ENCODE results near the gene SLC32A1. TPM values are rescaled to one million over a fixed set of nuclear protein-coding genes. Genes with fewer than 3 reads are reported as not detected.

SLC32A1 gene
- total RNA-seq, 1 donor, result not detected

DNA sequence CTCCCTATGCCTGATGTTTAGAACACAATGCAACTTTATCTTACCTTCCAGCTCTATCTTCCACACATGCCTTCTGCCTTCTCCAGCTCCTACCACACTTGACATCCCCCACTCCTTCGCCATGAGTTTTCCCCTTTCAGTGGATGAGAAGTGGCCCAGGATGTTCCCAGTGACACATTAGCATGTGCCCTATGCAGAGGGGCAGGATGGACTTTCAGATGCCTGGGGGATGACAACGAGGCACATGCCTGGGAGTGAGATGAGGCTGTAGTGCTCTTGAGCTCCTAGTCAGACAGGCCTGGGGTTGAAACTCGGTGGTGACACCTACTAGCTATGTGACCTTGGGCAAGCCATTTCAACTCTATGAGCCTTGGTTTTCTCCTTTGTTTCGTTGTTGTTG is 20.1 kb upstream of the SLC32A1 start:
- Histone ChIP-seq H3K9me3 (ENCODE audit: low read depth, low read length) (no peaks in the 10 kb centered on the region), H3K4me1 (ENCODE audit: insufficient read depth, low read length) (no peaks in the 10 kb centered on the region), H3K4me2 (ENCODE audit: insufficient read depth, low read length) (no peak overlapping the region), H3K27ac (ENCODE audit: low read depth, low read length) (no peak overlapping the region), H3K36me3 (ENCODE audit: insufficient read depth, low read length) (no peaks in the 10 kb centered on the region), H3K27me3 (ENCODE audit: insufficient read depth, low read length) (peaks cover 11% of the 10 kb centered on the region), H3K79me2 (ENCODE audit: insufficient read depth, low read length) (no peaks in the 10 kb centered on the region), H4K20me1 (ENCODE audit: insufficient read depth, low read length) (no peaks in the 10 kb centered on the region), H3K4me3 (ENCODE audit: insufficient read depth, low read length) (no peak overlapping the region), H2AFZ (ENCODE audit: low read length) (no peak overlapping the region)
- TF ChIP-seq CTCF (IDR thresholded peaks at IDR 0.05; ENCODE audit: extremely low read depth, low read depth, low read length), result no peak
- DNase-seq (ENCODE audit: insufficient read length, low spot score, missing footprints), result no peak

GRCh38 chr20:38706509-38706908 is 17.8 kb upstream of the SLC32A1 start:
- DNase-seq (ENCODE audit: insufficient read length, low spot score, missing footprints), result no peak
- Histone ChIP-seq H2AFZ (ENCODE audit: low read length) (no peak overlapping the region), H3K79me2 (ENCODE audit: insufficient read depth, low read length) (no peaks in the 10 kb centered on the region), H3K4me1 (ENCODE audit: insufficient read depth, low read length) (no peaks in the 10 kb centered on the region), H3K36me3 (ENCODE audit: insufficient read depth, low read length) (no peaks in the 10 kb centered on the region), H3K9me3 (ENCODE audit: low read depth, low read length) (no peaks in the 10 kb centered on the region), H4K20me1 (ENCODE audit: insufficient read depth, low read length) (no peaks in the 10 kb centered on the region), H3K4me3 (ENCODE audit: insufficient read depth, low read length) (no peak overlapping the region), H3K27ac (ENCODE audit: low read depth, low read length) (no peak overlapping the region), H3K27me3 (ENCODE audit: insufficient read depth, low read length) (peaks cover 7% of the 10 kb centered on the region), H3K4me2 (ENCODE audit: insufficient read depth, low read length) (no peak overlapping the region)
- no peak for TF ChIP-seq CTCF (IDR thresholded peaks at IDR 0.05; ENCODE audit: extremely low read depth, low read depth, low read length)

DNA sequence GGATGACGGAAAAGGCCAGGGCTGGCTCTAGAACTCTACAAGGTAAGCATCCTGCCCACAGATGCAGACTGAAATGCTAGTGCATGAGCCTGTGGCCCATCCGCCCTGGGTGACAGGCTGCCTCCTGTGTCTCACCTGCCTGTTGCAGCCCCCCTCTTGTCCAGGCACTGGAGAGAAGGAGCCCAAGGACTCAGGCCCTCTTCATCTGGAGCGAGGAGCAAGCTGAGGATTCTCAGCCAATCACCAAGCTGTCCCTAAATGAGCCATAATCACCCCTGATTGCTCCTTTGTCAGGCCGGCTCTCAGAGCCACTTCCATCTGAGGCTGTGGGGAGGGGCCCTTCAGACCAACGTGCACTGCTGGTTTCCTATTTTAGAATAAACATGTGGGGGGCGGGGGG is 10.0 kb upstream of the SLC32A1 start:
- H4K20me1 ChIP-seq (ENCODE audit: insufficient read depth, low read length), result no peaks in the 10 kb centered on the region
- TF ChIP-seq CTCF (IDR thresholded peaks at IDR 0.05; ENCODE audit: extremely low read depth, low read depth, low read length), result no peak
- H3K36me3 ChIP-seq (ENCODE audit: insufficient read depth, low read length), result no peaks in the 10 kb centered on the region
- H3K9me3 ChIP-seq (ENCODE audit: low read depth, low read length), result no peaks in the 10 kb centered on the region
- H3K27me3 ChIP-seq (ENCODE audit: insufficient read depth, low read length), result peaks cover 23% of the 10 kb centered on the region
- no peak overlapping the region for H3K4me2 ChIP-seq (ENCODE audit: insufficient read depth, low read length)
- no peak for DNase-seq (ENCODE audit: insufficient read length, low spot score, missing footprints)
- no peak overlapping the region for H2AFZ ChIP-seq (ENCODE audit: low read length)
- H3K79me2 ChIP-seq (ENCODE audit: insufficient read depth, low read length), result no peaks in the 10 kb centered on the region
- no peak overlapping the region for H3K4me3 ChIP-seq (ENCODE audit: insufficient read depth, low read length)
- H3K4me1 ChIP-seq (ENCODE audit: insufficient read depth, low read length), result no peaks in the 10 kb centered on the region
- H3K27ac ChIP-seq (ENCODE audit: low read depth, low read length), result no peak overlapping the region

DNA sequence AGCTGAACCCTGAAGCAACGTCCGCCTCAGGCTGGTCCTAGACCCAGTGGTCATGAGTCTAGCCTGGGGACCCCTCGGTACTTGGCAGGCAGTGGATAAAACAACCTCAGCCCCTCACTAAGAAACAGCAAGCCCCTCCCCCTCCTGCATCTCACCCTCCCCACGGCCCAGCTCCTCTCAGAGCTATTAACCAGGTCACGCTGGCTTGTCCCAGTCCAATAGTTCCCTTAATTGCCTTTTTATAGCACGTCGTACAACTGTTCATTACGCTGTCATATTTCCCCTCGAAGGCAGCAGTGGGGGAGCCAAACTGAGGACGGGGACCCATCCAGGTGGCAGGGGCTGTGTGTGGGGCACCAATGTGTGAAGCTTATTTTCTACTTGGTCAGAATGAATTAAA is 8.6 kb upstream of the SLC32A1 start:
- H2AFZ ChIP-seq (ENCODE audit: low read length), result no peak overlapping the region
- DNase-seq (ENCODE audit: insufficient read length, low spot score, missing footprints), result no peak

More for the DNA sequence above, 8.6 kb upstream of the SLC32A1 start:
- no peak overlapping the region for H3K27ac ChIP-seq (ENCODE audit: low read depth, low read length)
- H4K20me1 ChIP-seq (ENCODE audit: insufficient read depth, low read length), result no peaks in the 10 kb centered on the region
- no peaks in the 10 kb centered on the region for H3K79me2 ChIP-seq (ENCODE audit: insufficient read depth, low read length)
- H3K4me3 ChIP-seq (ENCODE audit: insufficient read depth, low read length), result no peak overlapping the region
- no peaks in the 10 kb centered on the region for H3K4me1 ChIP-seq (ENCODE audit: insufficient read depth, low read length)
- H3K27me3 ChIP-seq (ENCODE audit: insufficient read depth, low read length), result peaks cover 36% of the 10 kb centered on the region
- H3K9me3 ChIP-seq (ENCODE audit: low read depth, low read length), result no peaks in the 10 kb centered on the region
- TF ChIP-seq CTCF (IDR thresholded peaks at IDR 0.05; ENCODE audit: extremely low read depth, low read depth, low read length), result no peak
- no peaks in the 10 kb centered on the region for H3K36me3 ChIP-seq (ENCODE audit: insufficient read depth, low read length)
- no peak overlapping the region for H3K4me2 ChIP-seq (ENCODE audit: insufficient read depth, low read length)
